Natural killer cell treated with Interleukin-12 subunit alpha and Interleukin-12 subunit beta and Interleukin-15 and Interleukin-18, amount 100 ng/mL, for 72 hours (primary cell): ENCODE measurements around the gene RPS6KL1. TPM values are rescaled to one million over a fixed set of nuclear protein-coding genes. Genes with fewer than 3 reads are reported as not detected.
"Not testable (repeated sequence)": the region's sequence is repeated elsewhere in the genome, so short reads cannot be mapped to it uniquely, and the experiment has no call there.

Source experiments
- ATAC-seq, 2 donors: fragments of 150-1000 bp; cut with Tn5 transposase in 1 of 2; sonication (Bioruptor Pico), chemical (Tn5 transposase) in 1 of 2; 2 replicates each; pipeline ENCODE4 v1.10.0; 2021
- DNase-seq: peaks from one replicate; pipeline ENCODE4 v3.0.0; 2022; ENCODE audit warnings: low spot score
- H3K27ac Mint-ChIP-seq, 2 donors: 1 replicate in 1 of 2; 2 replicates in 1 of 2; pipeline ENCODE4 v1.8.0; 2022; ENCODE audit warnings: mixed read lengths in 2 of 2, mild to moderate bottlenecking in 1 of 2, moderate library complexity in 1 of 2
- H3K27me3 Mint-ChIP-seq, 2 donors: 1 replicate in 1 of 2; 2 replicates in 1 of 2; pipeline ENCODE4 v1.8.0; 2022; ENCODE audit warnings: mixed read lengths in 2 of 2
- H3K36me3 Mint-ChIP-seq: one replicate; pipeline ENCODE4 v1.8.0; 2022; ENCODE audit warnings: mixed read lengths
- H3K4me1 Mint-ChIP-seq, 2 donors: 1 replicate in 1 of 2; 2 replicates in 1 of 2; pipeline ENCODE4 v1.8.0; 2022; ENCODE audit warnings: low read depth in 2 of 2, mixed read lengths in 2 of 2, mild to moderate bottlenecking in 1 of 2
- H3K4me3 Mint-ChIP-seq: one replicate; pipeline ENCODE4 v1.8.0; 2022; ENCODE audit warnings: mixed read lengths
- H3K9me3 Mint-ChIP-seq: 2 replicates; pipeline ENCODE4 v1.8.0; 2022; ENCODE audit warnings: mixed read lengths
- total RNA-seq, 2 donors: library from RNA; stranded (reverse); gene quantifications; one replicate each; pipeline ENCODE4 v1.2.3, GENCODE V29; 2022

The RPS6KL1 gene
- total RNA-seq, 2 donors from 2014 or later = 10.0 to 12.8 TPM

GRCh38 chr14:74935360-74935680 is 12.3 kb upstream of the RPS6KL1 start:
- H3K36me3 Mint-ChIP-seq = no peaks in the 10 kb centered on the region
- H3K27ac Mint-ChIP-seq = no peak overlapping the region
- no peak for DNase-seq
- ATAC-seq = no peak
- H3K4me1 Mint-ChIP-seq = peaks cover 5 to 18% of the 10 kb centered on the region in 2 donors
- H3K27me3 Mint-ChIP-seq = no peaks in the 10 kb centered on the region
- no peak overlapping the region for H3K4me3 Mint-ChIP-seq
- no peaks in the 10 kb centered on the region for H3K9me3 Mint-ChIP-seq

- Mint-ChIP-seq H3K27me3 (no peaks in the 10 kb centered on the region), H3K4me1 (peaks cover 0 to 13% of the 10 kb centered on the region in 2 donors), H3K27ac (no peak overlapping the region), H3K9me3 (no peaks in the 10 kb centered on the region), H3K4me3 (no peak overlapping the region), H3K36me3 (no peaks in the 10 kb centered on the region)
- DNase-seq (no peak), ATAC-seq (no peak)
Measured at GRCh38 chr14:74934476-74935359, 11.7 kb upstream of the RPS6KL1 start.

GRCh38 chr14:74934041-74934440 is 11.0 kb upstream of the RPS6KL1 start:
- no peak for ATAC-seq

GRCh38 chr14:74932936-74933335 is 9.9 kb upstream of the RPS6KL1 start:
- not testable (repeated sequence) for ATAC-seq, H3K36me3 Mint-ChIP-seq, DNase-seq, H3K27ac Mint-ChIP-seq, H3K4me1 Mint-ChIP-seq, H3K27me3 Mint-ChIP-seq, H3K4me3 Mint-ChIP-seq, H3K9me3 Mint-ChIP-seq

More at GRCh38 chr14:74934041-74934440, 11.0 kb upstream of the RPS6KL1 start:
- H3K27ac Mint-ChIP-seq = no peak overlapping the region
- H3K36me3 Mint-ChIP-seq = no peaks in the 10 kb centered on the region
- no peak for DNase-seq
- H3K27me3 Mint-ChIP-seq = no peaks in the 10 kb centered on the region
- no peak overlapping the region for H3K4me3 Mint-ChIP-seq
- no peaks in the 10 kb centered on the region for H3K9me3 Mint-ChIP-seq
- H3K4me1 Mint-ChIP-seq = peaks cover 0 to 12% of the 10 kb centered on the region in 2 donors

- Mint-ChIP-seq H3K27ac (no peak overlapping the region), H3K4me1 (peaks cover 0 to 6% of the 10 kb centered on the region in 2 donors), H3K36me3 (no peaks in the 10 kb centered on the region), H3K9me3 (no peaks in the 10 kb centered on the region), H3K27me3 (no peaks in the 10 kb centered on the region), H3K4me3 (no peak overlapping the region)
- ATAC-seq (no peak), DNase-seq (no peak)
Measured at GRCh38 chr14:74932401-74932901, 9.4 kb upstream of the RPS6KL1 start.

- not testable (repeated sequence) for H3K9me3 Mint-ChIP-seq, H3K27me3 Mint-ChIP-seq, H3K4me3 Mint-ChIP-seq, ATAC-seq, DNase-seq, H3K4me1 Mint-ChIP-seq, H3K27ac Mint-ChIP-seq, H3K36me3 Mint-ChIP-seq
Measured at GRCh38 chr14:74931744-74932143, 8.7 kb upstream of the RPS6KL1 start.

GRCh38 chr14:74929242-74929641 is 6.2 kb upstream of the RPS6KL1 start:
- Mint-ChIP-seq H3K27me3 (peaks cover under 1 to 17% of the 10 kb centered on the region in 2 donors), H3K4me3 (no peak overlapping the region), H3K4me1 (peaks cover 0 to 7% of the 10 kb centered on the region in 2 donors), H3K36me3 (no peaks in the 10 kb centered on the region), H3K27ac (no peak overlapping the region), H3K9me3 (no peaks in the 10 kb centered on the region)
- DNase-seq (no peak), ATAC-seq (no peak)

- Mint-ChIP-seq H3K4me3 (no peak overlapping the region), H3K36me3 (no peaks in the 10 kb centered on the region), H3K27me3 (peaks cover 3 to 21% of the 10 kb centered on the region in 2 donors), H3K9me3 (no peaks in the 10 kb centered on the region), H3K4me1 (peaks cover 0 to 7% of the 10 kb centered on the region in 2 donors), H3K27ac (no peak overlapping the region)
- no peak for DNase-seq
- no peak for ATAC-seq
Measured at GRCh38 chr14:74927225-74927624, 4.2 kb upstream of the RPS6KL1 start.

GRCh38 chr14:74924061-74924460 is 1.0 kb upstream of the RPS6KL1 start:
- no peak for ATAC-seq
- peaks cover 0 to 7% of the 10 kb centered on the region in 2 donors for H3K4me1 Mint-ChIP-seq
- H3K9me3 Mint-ChIP-seq = no peaks in the 10 kb centered on the region
- no peak for DNase-seq
- no peaks in the 10 kb centered on the region for H3K36me3 Mint-ChIP-seq
- H3K27me3 Mint-ChIP-seq = peaks cover 3 to 21% of the 10 kb centered on the region in 2 donors
- H3K27ac Mint-ChIP-seq = no peak overlapping the region
- H3K4me3 Mint-ChIP-seq = peak overlapping the region; percentile 1

GRCh38 chr14:74921987-74922751 is 891 bp downstream of the RPS6KL1 start:
- H3K4me3 Mint-ChIP-seq = peak overlapping the region; percentile 63
- ATAC-seq = no peak
- H3K4me1 Mint-ChIP-seq = peaks cover 0 to 7% of the 10 kb centered on the region in 2 donors
- no peaks in the 10 kb centered on the region for H3K36me3 Mint-ChIP-seq
- no peaks in the 10 kb centered on the region for H3K9me3 Mint-ChIP-seq
- H3K27ac Mint-ChIP-seq = peak overlapping the region; percentile 50 to 76
- H3K27me3 Mint-ChIP-seq = peaks cover 3 to 21% of the 10 kb centered on the region in 2 donors
- no peak for DNase-seq

- Mint-ChIP-seq H3K27me3 (peaks cover 3 to 13% of the 10 kb centered on the region in 2 donors), H3K9me3 (no peaks in the 10 kb centered on the region), H3K4me3 (no peak overlapping the region), H3K36me3 (no peaks in the 10 kb centered on the region), H3K4me1 (peaks cover 0 to 7% of the 10 kb centered on the region in 2 donors), H3K27ac (no peak overlapping the region)
- ATAC-seq = no peak
- DNase-seq = no peak
Measured at GRCh38 chr14:74921053-74921620, 1.9 kb downstream of the RPS6KL1 start.

- no peak for ATAC-seq
Measured at GRCh38 chr14:74920281-74920680, 2.8 kb downstream of the RPS6KL1 start.

GRCh38 chr14:74919421-74920165 is 3.5 kb downstream of the RPS6KL1 start:
- peaks cover 3 to 7% of the 10 kb centered on the region in 2 donors for H3K27me3 Mint-ChIP-seq
- H3K9me3 Mint-ChIP-seq = no peaks in the 10 kb centered on the region
- H3K4me1 Mint-ChIP-seq = peaks cover 0 to 7% of the 10 kb centered on the region in 2 donors
- DNase-seq (no peak), ATAC-seq (no peak)
- H3K4me3 Mint-ChIP-seq = no peak overlapping the region
- no peaks in the 10 kb centered on the region for H3K36me3 Mint-ChIP-seq
- no peak overlapping the region for H3K27ac Mint-ChIP-seq

More at GRCh38 chr14:74920281-74920680, 2.8 kb downstream of the RPS6KL1 start:
- Mint-ChIP-seq H3K9me3 (no peaks in the 10 kb centered on the region), H3K27me3 (peaks cover 3 to 8% of the 10 kb centered on the region in 2 donors), H3K36me3 (no peaks in the 10 kb centered on the region), H3K27ac (no peak overlapping the region), H3K4me1 (peaks cover 0 to 7% of the 10 kb centered on the region in 2 donors), H3K4me3 (no peak overlapping the region)
- no peak for DNase-seq
